Measurements from ENCODE around the gene NUAK1. TPM values are rescaled to one million over a fixed set of nuclear protein-coding genes. Genes with fewer than 3 reads are reported as not detected.
A peak's percentile ranks its signal among the peaks of the same experiment; 100 is the strongest.

The NUAK1 gene
- total RNA-seq, 1 experiment from 2014 or later = 7.4 TPM

DNA sequence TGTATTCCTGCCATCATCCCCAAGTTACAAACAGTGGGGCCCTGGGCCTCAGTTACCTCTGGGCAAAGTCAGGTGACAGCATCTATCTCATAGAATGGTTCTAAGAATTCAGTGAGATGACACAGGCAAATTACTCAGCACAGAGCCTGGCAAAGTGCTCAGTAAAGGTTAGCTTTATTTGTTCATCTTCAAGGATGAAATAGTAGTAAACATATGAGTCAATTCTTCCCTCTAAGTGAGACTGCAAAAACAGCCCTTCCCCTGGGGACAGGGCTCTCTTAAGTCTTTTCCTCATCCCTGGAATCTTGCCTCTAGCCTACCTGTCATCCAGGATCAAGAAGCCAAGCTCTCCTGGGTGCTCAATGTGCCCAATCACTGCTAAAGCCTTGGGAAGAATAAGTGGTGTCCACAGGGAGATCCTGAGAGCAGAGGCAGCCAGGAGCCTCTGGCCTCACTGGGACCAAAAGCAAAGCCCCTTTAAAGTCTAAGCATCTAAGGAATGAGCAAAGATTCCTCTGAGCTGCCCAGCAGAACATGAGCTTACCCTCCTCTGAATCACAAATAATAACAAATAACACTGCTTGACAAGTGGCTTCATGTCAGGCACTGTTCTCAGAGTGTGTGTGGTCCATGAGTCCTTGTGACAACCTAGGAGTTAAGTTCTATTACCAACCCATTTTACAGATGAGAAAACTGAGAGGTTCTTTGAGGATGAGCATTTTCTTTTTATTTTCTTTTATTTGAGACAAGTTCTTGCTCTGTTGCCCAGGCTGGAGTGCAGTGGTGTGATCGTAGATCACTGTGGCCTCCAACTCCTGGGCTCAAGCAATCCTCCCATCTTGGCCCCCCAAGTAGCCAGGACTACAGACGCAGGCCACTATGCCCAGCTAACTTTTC lies 12.1 kb downstream of the NUAK1 start:
- H3K27ac ChIP-seq (ENCODE audit: low read depth, low read length) = no peak overlapping the region

DNA sequence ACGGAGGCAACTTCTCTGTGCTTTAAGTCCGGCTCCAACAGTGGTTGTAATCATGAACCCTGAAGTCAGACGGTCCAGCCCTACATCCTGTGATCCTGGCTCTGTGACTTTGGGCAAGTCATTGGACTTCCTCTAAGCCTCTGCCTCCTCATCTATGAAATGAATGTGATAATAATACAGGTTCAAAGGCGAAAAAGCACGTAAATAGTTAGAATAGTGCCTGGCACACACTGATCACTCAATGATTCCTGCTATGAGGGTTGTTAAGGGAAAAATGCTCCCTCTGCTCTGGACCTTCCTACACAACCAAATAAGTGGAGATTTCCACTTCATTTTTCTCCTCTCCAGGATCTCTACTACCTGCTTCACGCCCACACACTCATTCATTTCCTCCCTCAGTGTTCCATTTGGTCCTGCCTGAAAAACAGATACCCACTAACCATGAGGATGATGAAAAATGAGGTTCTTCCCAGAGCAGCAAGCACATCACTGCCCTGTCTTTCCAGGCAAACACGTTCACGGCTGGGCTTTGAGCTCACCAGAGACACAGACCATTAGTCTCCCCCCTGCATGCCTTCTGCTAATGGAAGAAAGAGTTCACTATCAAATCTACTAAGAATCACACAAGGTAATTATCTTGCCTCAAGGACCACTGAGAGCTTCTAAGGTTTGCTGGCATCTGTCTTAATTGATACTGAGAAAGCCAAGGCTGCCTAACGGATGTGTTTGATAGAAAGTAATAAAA lies 13.2 kb downstream of the NUAK1 start:
- ChIA-PET CTCF (interaction anchor here (0.8 to 0.9 kb wide), 2 partner anchors 10 to 705 kb away, joined by 3 read pairs; no protein-coding TSS in a partner anchor), POLR2A (no interaction called here), RAD21 (ENCODE audit: low non-redundant PET in 1 of 2, low total read pairs in 2 of 2, uncharacterized antibody in 2 of 2, unreplicated experiment in 2 of 2) (no interaction called here)
- Histone ChIP-seq H3K9me2 (ENCODE audit: insufficient read depth) (no peaks in the 10 kb centered on the region), H3K9me3 (ENCODE audit: control insufficient read depth in 1 of 2, insufficient read depth in 1 of 2, low read depth in 1 of 2, low read length in 2 of 2) (no peaks in the 10 kb centered on the region), H3K79me2 (ENCODE audit: insufficient read depth, low read length) (no peaks in the 10 kb centered on the region), H3K9ac (ENCODE audit: low read length) (no peak overlapping the region), H3K27ac (ENCODE audit: low read depth, low read length) (no peak overlapping the region), H3K4me1 (ENCODE audit: control insufficient read depth in 1 of 2, insufficient read depth in 2 of 2, low read length in 2 of 2) (peaks cover 24 to 27% of the 10 kb centered on the region in 2 experiments), H3K27me3 (ENCODE audit: insufficient read depth, low read length) (no peaks in the 10 kb centered on the region), H3K4me3 (replicated peaks in 1 of 2; ENCODE audit: low read depth in 1 of 2, low read length in 2 of 2) (no peak overlapping the region), H4K20me1 (ENCODE audit: insufficient read depth) (no peaks in the 10 kb centered on the region), H2AFZ (ENCODE audit: low read depth, low read length, poor library complexity, severe bottlenecking) (no peak overlapping the region), H3K4me2 (ENCODE audit: low read length) (no peak overlapping the region), H3K36me3 (ENCODE audit: control insufficient read depth in 1 of 2, insufficient read depth in 2 of 2, low read length in 2 of 2) (no peaks in the 10 kb centered on the region)
- no peak for DNase-seq (ENCODE audit: low read depth, low spot score)
- intact Hi-C loops (cut with micrococcal nuclease) = no loop called here
- no peak for ATAC-seq
- no TSS peak for BruUV-seq (replicated peaks)
- TF ChIP-seq, protein P1, sequence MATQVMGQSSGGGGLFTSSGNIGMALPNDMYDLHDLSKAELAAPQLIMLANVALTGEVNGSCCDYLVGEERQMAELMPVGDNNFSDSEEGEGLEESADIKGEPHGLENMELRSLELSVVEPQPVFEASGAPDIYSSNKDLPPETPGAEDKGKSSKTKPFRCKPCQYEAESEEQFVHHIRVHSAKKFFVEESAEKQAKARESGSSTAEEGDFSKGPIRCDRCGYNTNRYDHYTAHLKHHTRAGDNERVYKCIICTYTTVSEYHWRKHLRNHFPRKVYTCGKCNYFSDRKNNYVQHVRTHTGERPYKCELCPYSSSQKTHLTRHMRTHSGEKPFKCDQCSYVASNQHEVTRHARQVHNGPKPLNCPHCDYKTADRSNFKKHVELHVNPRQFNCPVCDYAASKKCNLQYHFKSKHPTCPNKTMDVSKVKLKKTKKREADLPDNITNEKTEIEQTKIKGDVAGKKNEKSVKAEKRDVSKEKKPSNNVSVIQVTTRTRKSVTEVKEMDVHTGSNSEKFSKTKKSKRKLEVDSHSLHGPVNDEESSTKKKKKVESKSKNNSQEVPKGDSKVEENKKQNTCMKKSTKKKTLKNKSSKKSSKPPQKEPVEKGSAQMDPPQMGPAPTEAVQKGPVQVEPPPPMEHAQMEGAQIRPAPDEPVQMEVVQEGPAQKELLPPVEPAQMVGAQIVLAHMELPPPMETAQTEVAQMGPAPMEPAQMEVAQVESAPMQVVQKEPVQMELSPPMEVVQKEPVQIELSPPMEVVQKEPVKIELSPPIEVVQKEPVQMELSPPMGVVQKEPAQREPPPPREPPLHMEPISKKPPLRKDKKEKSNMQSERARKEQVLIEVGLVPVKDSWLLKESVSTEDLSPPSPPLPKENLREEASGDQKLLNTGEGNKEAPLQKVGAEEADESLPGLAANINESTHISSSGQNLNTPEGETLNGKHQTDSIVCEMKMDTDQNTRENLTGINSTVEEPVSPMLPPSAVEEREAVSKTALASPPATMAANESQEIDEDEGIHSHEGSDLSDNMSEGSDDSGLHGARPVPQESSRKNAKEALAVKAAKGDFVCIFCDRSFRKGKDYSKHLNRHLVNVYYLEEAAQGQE (IDR thresholded peaks at IDR 0.05; ENCODE audit: low read depth) = no peak
- TF ChIP-seq JUND (IDR thresholded peaks at IDR 0.05) (no peak), POLR2A (IDR thresholded peaks at IDR 0.05; ENCODE audit: borderline replicate concordance, extremely low read depth, insufficient read depth, insufficient read length) (no peak), SIN3A (IDR thresholded peaks at IDR 0.05; ENCODE audit: low read depth) (no peak), ELF1 (IDR thresholded peaks at IDR 0.05; ENCODE audit: borderline replicate concordance, low read depth) (no peak), ZNF274 (IDR thresholded peaks at IDR 0.05; ENCODE audit: low read depth, low read length) (no peak), RAD21 (IDR thresholded peaks at IDR 0.05; ENCODE audit: low read depth) (no peak), ZFX (IDR thresholded peaks at IDR 0.05) (no peak)
- TF ChIP-seq, protein P2, sequence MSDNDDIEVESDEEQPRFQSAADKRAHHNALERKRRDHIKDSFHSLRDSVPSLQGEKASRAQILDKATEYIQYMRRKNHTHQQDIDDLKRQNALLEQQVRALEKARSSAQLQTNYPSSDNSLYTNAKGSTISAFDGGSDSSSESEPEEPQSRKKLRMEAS (IDR thresholded peaks at IDR 0.05) = no peak
- TF ChIP-seq, protein P3, sequence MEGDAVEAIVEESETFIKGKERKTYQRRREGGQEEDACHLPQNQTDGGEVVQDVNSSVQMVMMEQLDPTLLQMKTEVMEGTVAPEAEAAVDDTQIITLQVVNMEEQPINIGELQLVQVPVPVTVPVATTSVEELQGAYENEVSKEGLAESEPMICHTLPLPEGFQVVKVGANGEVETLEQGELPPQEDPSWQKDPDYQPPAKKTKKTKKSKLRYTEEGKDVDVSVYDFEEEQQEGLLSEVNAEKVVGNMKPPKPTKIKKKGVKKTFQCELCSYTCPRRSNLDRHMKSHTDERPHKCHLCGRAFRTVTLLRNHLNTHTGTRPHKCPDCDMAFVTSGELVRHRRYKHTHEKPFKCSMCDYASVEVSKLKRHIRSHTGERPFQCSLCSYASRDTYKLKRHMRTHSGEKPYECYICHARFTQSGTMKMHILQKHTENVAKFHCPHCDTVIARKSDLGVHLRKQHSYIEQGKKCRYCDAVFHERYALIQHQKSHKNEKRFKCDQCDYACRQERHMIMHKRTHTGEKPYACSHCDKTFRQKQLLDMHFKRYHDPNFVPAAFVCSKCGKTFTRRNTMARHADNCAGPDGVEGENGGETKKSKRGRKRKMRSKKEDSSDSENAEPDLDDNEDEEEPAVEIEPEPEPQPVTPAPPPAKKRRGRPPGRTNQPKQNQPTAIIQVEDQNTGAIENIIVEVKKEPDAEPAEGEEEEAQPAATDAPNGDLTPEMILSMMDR (IDR thresholded peaks at IDR 0.05 in 2 of 3, conservative IDR thresholded peaks at IDR 0.05 in 1 of 3; ENCODE audit: borderline replicate concordance in 1 of 3, insufficient read depth in 1 of 3, low read depth in 2 of 3, low read length in 2 of 3) = no peak

More for the DNA sequence above, 12.1 kb downstream of the NUAK1 start:
- Histone ChIP-seq H3K36me3 (ENCODE audit: control insufficient read depth in 1 of 2, insufficient read depth in 2 of 2, low read length in 2 of 2) (no peaks in the 10 kb centered on the region), H3K9me2 (ENCODE audit: insufficient read depth) (no peaks in the 10 kb centered on the region), H3K4me2 (ENCODE audit: low read length) (peak overlapping the region; percentile 19; the same call in 1 of the 2 replicates), H3K4me1 (ENCODE audit: control insufficient read depth in 1 of 2, insufficient read depth in 2 of 2, low read length in 2 of 2) (peaks cover 24 to 27% of the 10 kb centered on the region in 2 experiments), H3K9ac (ENCODE audit: low read length) (no peak overlapping the region), H2AFZ (ENCODE audit: low read depth, low read length, poor library complexity, severe bottlenecking) (no peak overlapping the region), H4K20me1 (ENCODE audit: insufficient read depth) (no peaks in the 10 kb centered on the region), H3K9me3 (ENCODE audit: control insufficient read depth in 1 of 2, insufficient read depth in 1 of 2, low read depth in 1 of 2, low read length in 2 of 2) (no peaks in the 10 kb centered on the region), H3K4me3 (replicated peaks in 1 of 2; ENCODE audit: low read depth in 1 of 2, low read length in 2 of 2) (no peak overlapping the region), H3K79me2 (ENCODE audit: insufficient read depth, low read length) (no peaks in the 10 kb centered on the region), H3K27me3 (ENCODE audit: insufficient read depth, low read length) (no peaks in the 10 kb centered on the region)
- POLR2A ChIA-PET = no interaction called here
- ATAC-seq (peak; percentile 20; the same call in 1 of the 2 replicates), DNase-seq (ENCODE audit: low read depth, low spot score) (no peak)
- intact Hi-C loops (cut with micrococcal nuclease) = no loop called here
- TF ChIP-seq SRF (IDR thresholded peaks at IDR 0.05; ENCODE audit: low read depth) (no peak), JUND (IDR thresholded peaks at IDR 0.05) (0 out of 2 replicates have a peak, but pooled peaks have one; percentile 17)
- RAD21 ChIA-PET (ENCODE audit: low non-redundant PET in 1 of 2, low total read pairs in 2 of 2, uncharacterized antibody in 2 of 2, unreplicated experiment in 2 of 2) = no interaction called here
- BruUV-seq (replicated peaks) = no TSS peak
- CTCF ChIA-PET = interaction anchor here (0.8 to 0.9 kb wide), 2 partner anchors 9 to 706 kb away, joined by 3 read pairs; no protein-coding TSS in a partner anchor

Data from HCT116 (cell line).